T-helper 17 cell (primary cell): ENCODE results near the gene MAN1A2. TPM values are rescaled to one million over a fixed set of nuclear protein-coding genes. Genes with fewer than 3 reads are reported as not detected.

ENCODE experiments used
- ATAC-seq: fragments of 150-1000 bp; cut with Tn5 transposase; 2 replicates; pipeline ENCODE4 v1.10.0; 2021; ENCODE audit warnings: mild to moderate bottlenecking, moderate library complexity
- DNase-seq, 3 donors: peaks; one replicate each; pipeline versions ENCODE4 v3.0.0 to v3.0.0-alpha.2; 2020 to 2021
- H3K9me3 ChIP-seq: one replicate; pipeline ENCODE4 v1.7.0; 2013; ENCODE audit warnings: low read length, mild to moderate bottlenecking; ENCODE audit not compliant: control insufficient read depth, poor library complexity, severe bottlenecking
- H3K27ac Mint-ChIP-seq: one replicate; pipeline ENCODE4 v1.8.0; 2022; ENCODE audit warnings: mild to moderate bottlenecking, moderate library complexity, mixed read lengths
- H3K27me3 Mint-ChIP-seq: one replicate; pipeline ENCODE4 v1.8.0; 2022; ENCODE audit warnings: mixed read lengths
- H3K36me3 Mint-ChIP-seq: one replicate; pipeline ENCODE4 v1.8.0; 2022; ENCODE audit warnings: low read depth, mixed read lengths
- H3K4me1 Mint-ChIP-seq: one replicate; pipeline ENCODE4 v1.8.0; 2022; ENCODE audit warnings: mild to moderate bottlenecking, mixed read lengths
- H3K4me3 Mint-ChIP-seq: one replicate; pipeline ENCODE4 v1.8.0; 2022; ENCODE audit warnings: mild to moderate bottlenecking, moderate library complexity, mixed read lengths
- total RNA-seq, 4 donors: library from RNA in 2 of 4; stranded (reverse) in 2 of 4; gene quantifications; one replicate each; pipeline ENCODE4 v1.2.3 and lab custom pipeline; 2022 to 2026

The MAN1A2 gene
- total RNA-seq, 2 donors from 2014 or later, result 51.6 to 52.9 TPM

DNA sequence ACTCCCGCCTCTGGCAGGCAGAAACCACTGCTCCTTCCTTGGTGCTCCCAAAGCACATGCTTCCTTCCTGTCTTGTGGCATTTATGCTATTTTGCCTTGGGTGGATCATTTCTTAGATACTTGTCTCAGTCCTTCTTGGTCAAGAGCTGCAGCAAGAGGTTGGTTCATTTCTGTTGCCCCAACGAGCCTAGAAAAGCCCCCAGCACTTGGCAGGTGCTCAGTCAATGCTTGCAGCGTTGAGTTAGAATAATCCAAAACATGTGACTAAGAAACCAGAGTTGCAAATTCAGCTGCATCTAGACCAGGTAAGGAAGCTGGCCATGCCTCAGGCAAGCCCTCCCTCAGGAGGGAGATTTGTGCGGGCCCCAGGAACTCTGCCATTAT is 196.2 kb downstream of the MAN1A2 start:
- Mint-ChIP-seq H3K4me3 (no peak overlapping the region), H3K36me3 (no peaks in the 10 kb centered on the region), H3K4me1 (peaks cover 6% of the 10 kb centered on the region), H3K27me3 (peaks cover 5% of the 10 kb centered on the region), H3K27ac (no peak overlapping the region)
- no peak for ATAC-seq
- DNase-seq, result no peak
- no peaks in the 10 kb centered on the region for H3K9me3 ChIP-seq

DNA sequence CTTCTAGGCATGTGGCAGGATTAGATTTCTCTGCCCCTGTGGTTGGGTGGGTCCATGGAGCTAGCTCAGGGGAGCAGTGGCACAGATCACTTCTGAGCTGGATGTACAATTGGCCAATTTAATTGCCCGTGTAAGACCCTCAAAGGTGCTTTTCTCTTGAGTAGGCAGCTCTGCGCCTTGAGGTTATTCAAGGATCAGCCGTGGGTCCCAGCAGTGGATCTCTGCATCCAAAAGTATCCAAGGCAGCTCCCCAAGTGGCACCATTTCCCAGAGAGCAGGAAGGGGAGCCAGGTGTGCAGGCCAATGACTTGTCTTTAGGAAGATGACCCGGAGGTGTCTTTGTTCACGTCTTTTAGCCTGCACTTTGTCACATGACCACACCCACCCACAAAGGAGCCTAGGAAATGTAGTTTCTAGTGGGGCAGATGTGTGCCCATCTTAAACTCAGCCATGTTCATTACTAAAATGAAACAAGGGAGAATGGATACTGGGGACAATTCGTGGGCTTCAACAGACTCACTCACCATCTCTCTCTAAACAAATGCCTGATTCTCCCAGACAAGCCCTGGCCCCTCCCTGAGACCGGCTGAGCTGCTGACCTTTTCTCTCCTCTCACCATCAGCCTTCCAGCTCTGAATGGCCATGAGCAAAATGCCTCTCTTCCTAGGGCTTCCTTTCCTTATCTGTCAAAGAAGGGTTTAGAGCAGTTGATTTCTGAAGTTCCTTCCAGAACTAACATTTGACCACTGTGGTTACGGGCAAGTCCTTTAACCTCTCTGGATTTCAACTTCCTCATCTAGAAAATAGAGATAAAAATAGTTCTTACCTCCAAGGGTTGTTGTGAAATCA is 197.2 kb downstream of the MAN1A2 start:
- ATAC-seq (no peak), DNase-seq (no peak)
- H3K4me3 Mint-ChIP-seq, result no peak overlapping the region
- H3K27ac Mint-ChIP-seq, result no peak overlapping the region
- peaks cover 5% of the 10 kb centered on the region for H3K27me3 Mint-ChIP-seq
- H3K9me3 ChIP-seq, result no peaks in the 10 kb centered on the region
- H3K4me1 Mint-ChIP-seq, result peaks cover 6% of the 10 kb centered on the region
- no peaks in the 10 kb centered on the region for H3K36me3 Mint-ChIP-seq

DNA sequence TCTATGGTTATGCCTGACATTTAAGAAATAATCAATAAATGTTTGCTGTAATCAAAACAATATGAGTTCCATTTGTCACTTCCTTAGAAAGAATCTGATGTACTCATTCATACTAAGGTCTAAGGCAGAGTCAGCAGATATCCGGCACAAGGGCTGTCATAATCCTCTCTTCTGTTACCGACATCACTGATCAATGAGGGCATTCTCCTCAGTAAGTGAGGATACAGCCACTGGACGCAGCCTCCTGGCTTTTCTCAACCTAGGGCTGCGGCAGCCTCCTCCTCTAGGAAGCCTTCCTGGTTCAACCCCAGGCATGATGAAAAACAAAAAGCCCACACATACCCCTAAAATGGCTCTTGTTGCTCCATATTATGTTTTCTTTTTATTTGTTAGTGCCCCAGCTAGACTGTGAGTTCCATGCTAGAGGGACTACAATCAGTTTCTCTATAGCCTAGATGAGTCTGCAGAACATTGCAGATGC is 197.9 kb downstream of the MAN1A2 start:
- no peaks in the 10 kb centered on the region for H3K9me3 ChIP-seq
- Mint-ChIP-seq H3K4me1 (peaks cover 9% of the 10 kb centered on the region), H3K27ac (no peak overlapping the region), H3K4me3 (no peak overlapping the region), H3K36me3 (no peaks in the 10 kb centered on the region), H3K27me3 (peaks cover 5% of the 10 kb centered on the region)
- DNase-seq, result no peak
- no peak for ATAC-seq

DNA sequence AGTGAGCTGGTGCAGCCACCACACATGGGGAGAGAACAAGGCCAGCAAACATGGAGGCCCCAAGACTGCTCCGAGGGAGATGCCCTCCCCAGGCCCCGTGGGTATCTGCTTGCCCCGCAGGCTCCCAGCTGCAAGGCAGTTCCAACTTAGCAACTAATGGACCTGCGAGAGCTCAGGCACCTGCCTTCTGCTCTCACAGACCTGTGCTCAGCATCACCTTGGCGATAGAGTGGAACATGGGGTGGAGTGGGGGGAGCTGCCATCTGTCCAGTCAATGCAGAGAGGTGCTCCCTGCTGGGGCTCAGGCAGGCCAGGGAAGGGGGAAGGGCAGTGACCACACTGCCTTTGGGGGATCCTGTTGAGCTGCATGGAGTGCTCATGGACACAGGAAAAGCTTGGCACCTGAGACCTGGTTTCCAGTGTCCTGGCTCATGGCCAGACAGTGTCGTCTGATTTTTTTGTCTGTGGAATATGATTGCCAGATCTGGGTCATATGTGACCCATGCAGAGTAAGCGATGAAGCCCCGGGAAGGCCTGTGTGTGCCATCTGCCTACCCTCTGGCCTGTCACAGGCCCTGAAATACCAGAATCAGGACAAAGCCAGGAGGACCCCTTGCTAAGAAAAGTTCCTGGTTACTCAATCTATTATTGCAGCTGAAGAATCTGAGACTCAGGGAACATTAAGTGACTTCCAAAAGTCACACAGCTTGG is 198.7 kb downstream of the MAN1A2 start:
- Mint-ChIP-seq H3K27me3 (peaks cover 5% of the 10 kb centered on the region), H3K4me1 (peaks cover 12% of the 10 kb centered on the region), H3K36me3 (no peaks in the 10 kb centered on the region), H3K27ac (no peak overlapping the region), H3K4me3 (no peak overlapping the region)
- no peaks in the 10 kb centered on the region for H3K9me3 ChIP-seq
- no peak for DNase-seq
- ATAC-seq, result no peak

DNA sequence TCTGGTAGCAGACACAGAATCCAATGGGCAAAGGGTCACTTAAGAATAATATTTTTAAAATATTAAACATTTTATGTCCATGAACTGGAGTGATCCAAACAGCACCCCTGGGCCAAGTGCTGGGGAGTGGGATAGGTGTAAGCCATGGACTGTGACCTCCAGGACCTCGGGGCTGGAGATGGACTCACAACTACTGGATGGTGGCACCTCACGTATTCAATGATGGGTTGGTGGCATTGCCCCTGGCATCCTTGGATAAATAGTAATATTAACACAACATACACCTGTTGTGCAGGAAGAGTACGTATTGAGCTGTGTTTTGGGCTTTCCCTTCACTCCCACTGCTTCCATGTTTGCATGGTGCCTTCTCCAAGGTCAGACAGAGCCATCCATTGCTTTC is 199.3 kb downstream of the MAN1A2 start:
- no peak overlapping the region for H3K27ac Mint-ChIP-seq
- no peaks in the 10 kb centered on the region for H3K36me3 Mint-ChIP-seq
- no peaks in the 10 kb centered on the region for H3K9me3 ChIP-seq
- no peak for DNase-seq
- peaks cover 5% of the 10 kb centered on the region for H3K27me3 Mint-ChIP-seq
- no peak overlapping the region for H3K4me3 Mint-ChIP-seq
- ATAC-seq, result no peak
- H3K4me1 Mint-ChIP-seq, result peaks cover 16% of the 10 kb centered on the region

DNA sequence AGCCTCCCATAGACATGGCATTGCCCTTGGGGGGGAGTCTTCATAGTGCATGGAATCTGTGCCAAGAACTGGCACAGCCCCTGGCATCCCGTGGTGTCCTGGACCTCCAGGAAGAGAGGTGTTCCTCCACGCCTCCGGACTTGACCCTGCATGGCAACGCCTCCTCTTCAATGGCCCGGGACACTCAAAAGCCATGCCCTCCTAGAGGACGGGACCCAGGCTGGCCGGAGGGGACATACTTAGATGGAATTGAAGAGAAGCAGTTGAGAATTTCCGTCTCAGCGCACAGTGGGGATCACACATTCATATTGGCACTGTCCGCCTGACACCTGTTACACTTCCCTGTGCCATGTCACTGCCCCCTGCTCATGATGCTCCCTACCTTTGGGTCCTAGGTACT is 200.2 kb downstream of the MAN1A2 start:
- no peak for DNase-seq
- H3K9me3 ChIP-seq, result no peaks in the 10 kb centered on the region
- no peak overlapping the region for H3K27ac Mint-ChIP-seq
- no peak for ATAC-seq
- no peaks in the 10 kb centered on the region for H3K36me3 Mint-ChIP-seq
- H3K4me1 Mint-ChIP-seq, result peaks cover 22% of the 10 kb centered on the region
- H3K27me3 Mint-ChIP-seq, result peaks cover 5% of the 10 kb centered on the region
- H3K4me3 Mint-ChIP-seq, result no peak overlapping the region

DNA sequence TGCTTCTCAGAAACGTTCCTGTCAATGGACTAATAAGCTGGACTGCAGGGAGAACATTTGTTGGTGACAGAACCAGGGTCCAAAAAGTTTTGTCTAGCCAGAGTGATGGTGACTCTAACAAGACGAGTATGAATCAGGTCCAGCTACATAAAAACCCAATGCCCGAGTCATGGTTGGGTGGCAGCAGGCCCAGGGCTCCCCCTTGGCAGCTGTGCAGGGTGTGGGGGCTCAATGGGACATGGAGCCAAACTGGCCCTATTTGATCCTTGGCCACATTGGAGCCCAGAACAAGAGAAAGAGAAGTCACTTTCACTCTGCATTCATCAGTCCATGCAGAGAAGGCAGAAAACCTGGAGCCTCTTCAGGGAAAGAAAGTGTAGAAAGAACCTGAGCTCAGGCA is 200.7 kb downstream of the MAN1A2 start:
- DNase-seq, result no peak
- Mint-ChIP-seq H3K27me3 (peaks cover 5% of the 10 kb centered on the region), H3K4me1 (peaks cover 27% of the 10 kb centered on the region), H3K36me3 (no peaks in the 10 kb centered on the region), H3K4me3 (no peak overlapping the region), H3K27ac (peak overlapping the region; percentile 14)
- no peaks in the 10 kb centered on the region for H3K9me3 ChIP-seq
- ATAC-seq, result no peak

DNA sequence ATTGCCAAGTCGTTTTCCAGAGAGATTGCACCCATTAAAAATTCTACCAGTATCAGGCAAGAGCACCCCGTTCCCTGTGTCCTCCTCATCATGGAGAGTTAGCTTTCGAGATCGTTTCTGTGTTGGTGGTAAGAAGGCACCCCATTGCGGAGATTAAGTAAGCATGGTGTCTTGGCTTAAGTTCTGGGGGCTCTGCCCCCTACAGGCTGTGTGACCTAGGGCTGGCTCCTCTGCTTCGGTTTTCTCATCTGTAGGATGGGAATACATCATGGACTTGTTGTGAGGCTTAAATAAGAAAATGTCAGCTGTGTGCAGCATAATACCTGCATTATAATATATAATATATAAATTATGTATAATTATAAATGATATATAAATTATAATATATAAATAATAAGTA is 201.8 kb downstream of the MAN1A2 start:
- no peaks in the 10 kb centered on the region for H3K9me3 ChIP-seq
- Mint-ChIP-seq H3K36me3 (no peaks in the 10 kb centered on the region), H3K27me3 (peaks cover 5% of the 10 kb centered on the region), H3K4me3 (no peak overlapping the region), H3K27ac (peak overlapping the region; percentile 14), H3K4me1 (peaks cover 27% of the 10 kb centered on the region)
- DNase-seq, result no peak
- no peak for ATAC-seq

DNA sequence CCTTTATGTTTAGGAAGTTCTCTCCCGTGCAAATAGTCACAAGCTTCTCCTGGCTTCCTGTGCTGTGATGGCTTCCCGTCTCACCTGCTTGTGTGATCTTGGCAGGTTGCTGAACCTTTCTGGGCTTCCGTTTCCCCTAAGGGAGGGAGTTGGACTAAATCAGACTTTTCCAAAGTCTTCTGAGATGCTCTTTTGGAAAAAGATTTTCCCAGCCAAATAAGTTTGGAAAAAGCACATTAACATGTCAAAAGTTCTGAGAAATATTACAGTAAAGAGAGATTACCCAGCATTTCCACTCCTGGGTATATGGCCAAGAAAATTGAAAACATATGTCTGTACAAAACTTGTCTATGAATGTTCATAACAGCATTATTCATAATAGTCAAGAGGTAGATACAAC is 202.6 kb downstream of the MAN1A2 start:
- ATAC-seq (no peak), DNase-seq (no peak)
- Mint-ChIP-seq H3K27ac (no peak overlapping the region), H3K4me1 (peaks cover 25% of the 10 kb centered on the region), H3K36me3 (no peaks in the 10 kb centered on the region), H3K27me3 (peaks cover 2% of the 10 kb centered on the region), H3K4me3 (no peak overlapping the region)
- no peaks in the 10 kb centered on the region for H3K9me3 ChIP-seq

DNA sequence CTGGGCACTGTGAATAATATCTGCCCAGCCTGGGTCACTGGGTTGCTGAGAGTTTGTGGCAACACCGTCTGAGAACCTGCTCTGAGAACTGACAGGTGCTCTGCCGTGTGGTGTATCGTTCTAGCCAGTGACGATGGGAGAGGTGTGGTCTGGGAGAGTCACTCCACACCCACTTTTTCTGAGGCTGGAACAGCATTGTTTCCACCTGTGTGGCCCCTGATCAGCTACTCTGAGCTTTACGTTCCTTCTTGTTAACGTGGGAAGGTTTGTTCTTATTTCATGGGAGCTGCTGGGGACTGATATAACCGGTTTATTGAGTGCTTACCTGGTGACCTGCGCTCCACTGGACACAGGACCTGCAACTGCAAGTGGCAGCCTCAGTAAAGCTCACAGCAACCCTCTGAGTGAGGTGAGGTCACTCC is 203.8 kb downstream of the MAN1A2 start:
- DNase-seq, result no peak
- no peak overlapping the region for H3K27ac Mint-ChIP-seq

DNA sequence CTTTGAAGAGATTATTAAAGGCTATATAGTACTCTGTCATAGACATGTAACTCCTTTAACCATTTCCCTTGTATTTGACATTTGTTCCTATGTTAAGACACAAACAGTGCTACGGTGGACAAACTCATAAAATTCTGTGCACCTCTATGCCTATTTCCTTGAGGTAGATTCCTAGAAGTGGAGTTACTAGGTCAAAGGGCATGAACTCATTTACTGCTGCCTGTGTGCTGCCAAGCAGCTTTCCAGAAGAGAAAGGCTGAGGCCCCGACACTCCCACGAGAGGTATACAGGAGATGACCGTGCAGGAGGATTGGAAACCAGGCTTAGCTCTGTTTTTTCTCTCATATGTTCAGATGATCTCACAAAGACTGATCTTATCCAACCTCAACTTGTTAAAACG is 204.2 kb downstream of the MAN1A2 start:
- ATAC-seq (no peak), DNase-seq (no peak)
- Mint-ChIP-seq H3K4me3 (peak overlapping the region; percentile 52), H3K4me1 (peaks cover 25% of the 10 kb centered on the region), H3K27me3 (no peaks in the 10 kb centered on the region), H3K36me3 (no peaks in the 10 kb centered on the region), H3K27ac (no peak overlapping the region)
- no peaks in the 10 kb centered on the region for H3K9me3 ChIP-seq

More for the DNA sequence above, 203.8 kb downstream of the MAN1A2 start:
- Mint-ChIP-seq H3K4me1 (peaks cover 25% of the 10 kb centered on the region), H3K27me3 (no peaks in the 10 kb centered on the region), H3K36me3 (no peaks in the 10 kb centered on the region), H3K4me3 (no peak overlapping the region)
- H3K9me3 ChIP-seq, result no peaks in the 10 kb centered on the region
- no peak for ATAC-seq

DNA sequence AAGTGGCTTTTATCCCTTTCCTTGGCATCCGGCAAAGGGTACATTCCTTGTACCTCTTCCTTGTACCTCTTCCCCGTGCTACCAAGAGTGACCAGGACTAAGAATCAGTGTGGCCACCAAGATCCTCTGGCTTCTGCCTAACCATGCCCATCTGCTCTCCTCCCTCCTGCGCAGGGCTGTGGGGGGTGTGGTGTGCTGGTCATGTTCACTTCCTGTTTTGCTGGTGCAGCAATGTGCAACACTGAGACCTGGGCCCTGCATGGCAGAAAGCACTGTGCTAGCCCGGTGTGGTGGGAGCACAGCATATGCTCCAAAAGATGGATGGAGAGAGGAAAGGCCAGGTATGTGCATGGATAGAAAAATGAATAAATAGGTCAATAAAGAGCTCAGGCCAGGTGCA is 205.3 kb downstream of the MAN1A2 start:
- no peaks in the 10 kb centered on the region for H3K27me3 Mint-ChIP-seq
- H3K36me3 Mint-ChIP-seq, result no peaks in the 10 kb centered on the region
- peak; percentile 75 for ATAC-seq
- no peak overlapping the region for H3K4me3 Mint-ChIP-seq
- peak overlapping the region; percentile 41 for H3K27ac Mint-ChIP-seq
- H3K9me3 ChIP-seq, result no peaks in the 10 kb centered on the region
- DNase-seq, result no peak
- peaks cover 25% of the 10 kb centered on the region for H3K4me1 Mint-ChIP-seq

DNA sequence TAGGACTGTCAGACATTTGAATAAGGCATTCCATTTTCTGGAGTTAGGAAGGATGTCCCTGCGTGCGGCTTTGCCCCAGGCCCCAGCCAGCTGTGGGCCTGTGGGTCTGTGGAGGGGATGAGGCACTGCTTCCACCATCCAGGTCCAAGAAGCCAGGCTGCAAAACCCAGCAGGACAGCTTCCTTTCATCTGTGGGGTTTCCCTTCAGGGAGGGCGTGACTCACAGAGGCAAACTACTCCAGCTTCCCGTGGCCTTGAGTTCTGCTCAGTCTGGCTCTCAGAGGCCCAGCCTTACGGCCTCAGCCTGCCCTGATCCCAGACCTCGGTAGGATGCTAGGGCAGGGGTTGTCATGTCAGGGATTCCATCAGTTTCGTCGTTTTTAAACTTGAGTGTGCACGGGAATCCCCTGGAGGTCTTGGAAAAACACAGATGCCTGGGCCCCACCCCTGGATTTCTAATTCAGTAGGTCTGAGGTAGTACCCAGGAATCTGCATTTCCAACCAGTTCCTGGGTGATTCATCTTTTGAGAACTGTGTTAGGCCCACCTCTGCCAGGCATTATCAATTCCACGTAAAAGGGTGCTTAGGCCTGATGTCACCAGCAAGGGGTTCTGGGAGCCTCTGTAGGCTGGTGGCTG is 206.3 kb downstream of the MAN1A2 start:
- no peak overlapping the region for H3K27ac Mint-ChIP-seq
- DNase-seq, result no peak
- peaks cover 28% of the 10 kb centered on the region for H3K4me1 Mint-ChIP-seq
- H3K36me3 Mint-ChIP-seq, result no peaks in the 10 kb centered on the region
- no peak overlapping the region for H3K4me3 Mint-ChIP-seq
- no peaks in the 10 kb centered on the region for H3K27me3 Mint-ChIP-seq
- no peaks in the 10 kb centered on the region for H3K9me3 ChIP-seq
- peak; percentile 50 for ATAC-seq
